D721Med (cell line): Measurements from ENCODE around the gene CLDN9.
"Not testable (repeated sequence)": the region's sequence is repeated elsewhere in the genome, so short reads cannot be mapped to it uniquely, and the experiment has no call there.

Source experiments
- DNase-seq: peaks from one replicate; pipeline ENCODE4 v3.0.0; 2011; ENCODE audit warnings: low spot score; ENCODE audit not compliant: insufficient read length
- FAIRE-seq: peaks from 2 replicates; lab custom pipeline; 2011; peaks lifted over from hg19 to GRCh38; lab: Jason Lieb, UNC
- CTCF ChIP-seq: IDR thresholded peaks from 2 replicates; pipeline ENCODE4 v1.5.1; 2012; ENCODE audit warnings: mild to moderate bottlenecking, control low read depth; ENCODE audit not compliant: insufficient read depth; ENCODE audit errors: missing control alignments

Gene CLDN9

GRCh38 chr16:3051494-3051893 is 38.8 kb downstream of the CLDN9 start:
- FAIRE-seq: no peak
- no peak for TF ChIP-seq CTCF

GRCh38 chr16:3052571-3053329 is 40.0 kb downstream of the CLDN9 start:
- FAIRE-seq, DNase-seq: not testable (repeated sequence)

More at GRCh38 chr16:3051494-3051893, 38.8 kb downstream of the CLDN9 start:
- DNase-seq: no peak

GRCh38 chr16:3053330-3053710 is 40.6 kb downstream of the CLDN9 start:
- FAIRE-seq: not testable (repeated sequence)

DNA sequence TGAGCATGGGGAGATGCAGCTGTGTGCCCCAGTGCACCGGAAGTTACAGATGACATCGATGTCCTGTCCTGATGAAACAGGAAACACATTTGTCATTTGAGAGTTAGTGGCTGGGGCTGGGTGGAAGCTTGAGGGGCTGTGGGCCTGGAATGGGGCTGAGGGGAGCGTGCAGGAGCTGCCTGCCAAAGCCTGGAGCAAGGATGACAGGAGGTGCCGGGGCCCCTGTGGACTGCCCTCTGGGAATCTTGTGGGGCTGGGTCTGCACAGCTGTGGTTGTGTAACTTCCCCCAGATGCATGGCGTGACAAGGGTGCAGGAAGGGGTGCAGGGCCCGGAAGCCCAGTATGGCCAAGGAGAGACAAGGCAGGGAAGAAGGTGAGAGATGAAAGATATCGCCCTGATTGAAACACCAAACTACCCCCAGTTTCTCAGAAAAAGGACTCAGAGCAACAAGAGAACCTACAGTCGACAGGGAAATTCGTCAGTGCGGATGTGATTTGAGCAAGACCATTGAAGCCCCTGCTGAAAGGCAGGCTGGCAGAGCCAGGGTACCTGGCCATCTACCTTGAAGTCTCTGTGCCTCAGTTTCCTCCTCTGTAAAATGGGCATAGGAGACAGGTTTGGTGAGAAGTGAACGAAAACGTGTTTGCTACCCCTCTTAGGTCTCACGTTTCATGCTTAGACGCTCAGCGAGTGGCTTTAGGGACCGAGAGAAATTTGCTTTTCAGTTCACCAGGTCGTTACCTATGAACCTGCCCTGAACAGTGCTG is 42.4 kb downstream of the CLDN9 start:
- no peak for FAIRE-seq
- no peak for TF ChIP-seq CTCF

More at GRCh38 chr16:3053330-3053710, 40.6 kb downstream of the CLDN9 start:
- DNase-seq: not testable (repeated sequence)

DNA sequence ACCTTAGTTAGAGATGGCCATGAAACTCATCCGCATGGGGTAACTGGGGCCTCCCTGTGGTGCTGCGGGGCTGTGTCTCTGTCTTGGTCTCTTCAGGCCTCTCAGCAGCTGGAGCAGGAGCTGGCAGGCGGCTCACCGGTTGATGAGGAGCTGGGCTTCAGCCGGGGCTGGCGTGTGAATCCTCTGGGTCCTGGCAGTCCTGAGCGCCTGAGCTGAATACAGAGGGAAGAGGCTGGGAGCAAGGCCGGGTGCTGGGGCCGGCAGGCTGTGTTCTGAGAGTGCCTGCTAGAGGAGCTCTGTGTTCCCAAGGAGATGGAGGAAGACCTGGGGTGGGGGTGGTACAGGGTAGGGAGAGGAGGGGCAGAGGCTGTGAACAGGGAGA is 43.0 kb downstream of the CLDN9 start:
- FAIRE-seq, DNase-seq: not testable (repeated sequence)

More for the DNA sequence above, 42.4 kb downstream of the CLDN9 start:
- no peak for DNase-seq

- FAIRE-seq (no peak), DNase-seq (no peak)
- no peak for TF ChIP-seq CTCF
These were observed 43.8 kb downstream of the CLDN9 start for GRCh38 chr16:3056336-3057180.

DNA sequence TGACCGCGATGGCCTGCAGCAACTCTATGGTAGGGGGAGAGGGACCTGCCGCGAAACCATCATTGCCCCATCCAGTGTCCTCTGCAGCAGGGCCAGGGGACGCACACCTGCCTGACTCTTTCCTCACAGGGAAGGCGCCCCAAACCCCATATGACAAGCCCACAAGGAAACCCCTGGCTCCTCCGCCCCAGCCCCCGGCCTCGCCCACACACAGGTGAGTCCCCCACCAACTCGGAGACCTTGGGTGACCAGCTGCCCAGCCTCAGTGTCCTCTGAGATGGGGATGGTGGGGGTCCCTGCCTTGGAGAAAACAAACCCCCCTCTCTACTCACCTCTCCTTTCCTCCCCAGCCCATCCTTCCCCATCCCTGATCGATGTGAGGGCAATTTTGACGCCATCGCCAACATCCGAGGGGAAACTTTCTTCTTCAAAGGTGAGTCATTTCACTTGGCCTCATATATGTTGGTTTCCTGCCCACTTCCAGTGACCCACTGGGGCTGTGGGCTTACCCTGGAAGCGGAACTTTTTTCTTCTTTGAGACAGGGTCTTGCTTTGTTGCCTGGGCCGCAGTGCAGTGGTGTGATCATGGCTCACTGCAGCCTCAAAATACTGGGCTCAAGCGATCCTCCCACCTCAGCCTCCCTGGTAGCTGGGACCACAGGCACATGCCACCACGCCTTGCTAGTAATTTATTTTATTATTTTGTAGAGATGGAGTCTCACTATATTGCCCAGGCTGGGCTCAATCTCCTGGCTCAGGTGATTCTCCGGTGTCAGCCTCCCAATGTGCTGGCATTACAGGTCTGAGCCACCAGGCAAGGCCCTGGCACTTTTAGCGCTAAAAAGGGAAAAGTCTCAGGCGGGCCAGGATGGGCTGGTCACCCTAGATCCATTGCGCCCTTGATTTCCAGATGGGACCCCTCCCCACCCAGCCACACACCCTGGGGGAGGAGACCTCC is 44.7 kb downstream of the CLDN9 start:
- FAIRE-seq: no peak
- DNase-seq: no peak
- no peak for TF ChIP-seq CTCF
